NCI-H446 (cell line): ENCODE data around the gene RASL11A.
"Not testable (repeated sequence)": the region's sequence is repeated elsewhere in the genome, so short reads cannot be mapped to it uniquely, and the experiment has no call there.

ENCODE experiments used
- DNase-seq, 2 experiments: peaks; one replicate each; lab custom pipeline; 2025; lab: John Stamatoyannopoulos, UW

Gene RASL11A

GRCh38 chr13:27300941-27301586 is 30.4 kb downstream of the RASL11A start:
- no peak for DNase-seq

GRCh38 chr13:27302643-27303262 is 32.1 kb downstream of the RASL11A start:
- DNase-seq = no peak

GRCh38 chr13:27304099-27304498 is 33.5 kb downstream of the RASL11A start:
- no peak for DNase-seq

- DNase-seq = no peak
These were observed 34.0 kb downstream of the RASL11A start for GRCh38 chr13:27304611-27305010.

GRCh38 chr13:27306364-27306763 is 35.7 kb downstream of the RASL11A start:
- no peak for DNase-seq

GRCh38 chr13:27308941-27309340 is 38.3 kb downstream of the RASL11A start:
- DNase-seq = no peak

- no peak for DNase-seq
These were observed 38.9 kb downstream of the RASL11A start for GRCh38 chr13:27309401-27309958.

GRCh38 chr13:27309967-27310598 is 39.5 kb downstream of the RASL11A start:
- DNase-seq = no peak

GRCh38 chr13:27310946-27311345 is 40.3 kb downstream of the RASL11A start:
- no peak for DNase-seq

- DNase-seq = no peak
These were observed 41.0 kb downstream of the RASL11A start for GRCh38 chr13:27311518-27312210.

GRCh38 chr13:27313770-27314169 is 43.1 kb downstream of the RASL11A start:
- no peak for DNase-seq

GRCh38 chr13:27319404-27319803 is 48.8 kb downstream of the RASL11A start:
- no peak for DNase-seq

- DNase-seq = no peak
These were observed 51.1 kb downstream of the RASL11A start for GRCh38 chr13:27321468-27322431.

GRCh38 chr13:27322443-27322842 is 51.8 kb downstream of the RASL11A start:
- DNase-seq = not testable (repeated sequence)
